GM18526 (cell line): ENCODE results near the gene MAP3K9.
A peak's percentile ranks its signal among the peaks of the same experiment; 100 is the strongest.

ENCODE experiments used
- POLR2A ChIP-seq: IDR thresholded peaks from 3 replicates; pipeline ENCODE4 v1.6.1; 2011; ENCODE audit not compliant: insufficient read length; ENCODE audit errors: extremely low read depth

The MAP3K9 gene

DNA sequence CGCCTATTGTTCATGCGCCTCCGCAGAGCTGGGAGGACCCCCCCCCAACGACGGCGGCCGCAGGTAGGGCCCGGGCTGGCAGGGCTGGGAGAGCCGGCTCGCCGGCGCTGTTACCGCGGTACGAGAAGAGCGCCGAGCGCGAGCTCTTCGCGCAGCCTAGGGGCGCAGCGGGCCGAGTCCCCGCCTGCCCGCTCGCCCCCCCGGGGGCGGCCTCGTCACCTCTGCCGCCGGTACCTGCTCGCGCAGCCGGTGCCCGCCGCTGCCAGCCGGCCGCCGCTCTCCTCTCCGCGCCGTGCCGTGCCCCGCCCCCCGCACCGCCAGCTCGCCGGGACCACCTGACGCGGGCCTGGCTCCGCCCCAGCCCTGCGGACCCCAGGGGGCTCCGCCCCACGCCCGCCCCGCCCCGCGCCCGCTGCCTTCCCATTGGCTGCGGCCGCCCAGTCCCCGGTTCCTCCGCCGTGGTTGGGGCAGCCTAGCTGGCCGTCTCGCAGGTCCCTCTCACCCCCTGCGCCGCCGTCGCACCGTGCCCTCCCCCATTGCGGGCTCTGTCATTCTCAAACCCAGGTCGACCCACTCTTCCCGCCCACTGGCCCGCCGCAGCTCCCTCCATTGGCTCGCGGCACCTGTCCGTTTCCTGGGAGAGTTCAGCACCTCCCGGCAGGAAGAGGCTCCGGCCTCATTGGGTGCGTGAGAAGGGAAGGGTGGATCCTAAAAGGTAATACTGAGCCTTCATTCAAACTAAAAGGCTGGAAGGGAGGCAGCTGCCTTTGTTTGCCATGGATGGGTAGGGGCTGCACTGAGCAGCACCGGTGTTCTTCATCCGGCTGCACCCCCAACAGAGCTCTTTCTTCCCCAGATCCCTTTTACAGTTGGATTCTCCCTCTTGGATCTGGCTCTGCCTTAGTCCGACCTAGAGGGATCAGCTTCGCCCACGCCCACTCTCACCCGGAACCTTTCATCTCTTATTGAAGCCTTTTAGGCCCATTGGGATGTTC, at the start of gene MAP3K9:
Gene MAP3K9, minus strand, starts transcription at position 289 of the 995 bp plus-strand sequence. CDS start 342 bp downstream, outside the sequence.
- TF ChIP-seq POLR2A: peak; percentile 57

DNA sequence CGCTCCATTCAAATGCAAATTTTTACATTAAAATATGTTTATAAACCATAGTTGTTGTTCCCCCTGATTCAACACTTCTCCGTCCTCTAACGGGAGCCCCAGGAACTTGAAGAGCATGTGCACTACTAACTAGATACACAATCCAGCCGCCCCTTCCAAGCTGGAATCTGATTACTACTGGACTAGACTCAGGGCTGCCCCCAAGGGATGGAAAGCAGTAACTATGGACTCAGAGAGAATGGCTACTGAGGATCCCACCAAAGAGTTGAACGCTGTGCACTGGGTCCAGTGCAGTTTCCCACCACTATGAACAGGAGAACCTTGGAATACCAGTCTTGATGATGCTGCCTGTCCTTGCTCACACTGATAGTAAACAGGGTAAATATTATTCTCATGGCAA, 49.3 kb upstream of the MAP3K9 start:
- TF ChIP-seq POLR2A: no peak

- TF ChIP-seq POLR2A: no peak
Observed at GRCh38 chr14:70857496-70857890, 48.2 kb upstream of the MAP3K9 start.

- TF ChIP-seq POLR2A: no peak
Observed at GRCh38 chr14:70856851-70857495, 47.7 kb upstream of the MAP3K9 start.

GRCh38 chr14:70855486-70855885, 46.2 kb upstream of the MAP3K9 start:
- TF ChIP-seq POLR2A: no peak

DNA sequence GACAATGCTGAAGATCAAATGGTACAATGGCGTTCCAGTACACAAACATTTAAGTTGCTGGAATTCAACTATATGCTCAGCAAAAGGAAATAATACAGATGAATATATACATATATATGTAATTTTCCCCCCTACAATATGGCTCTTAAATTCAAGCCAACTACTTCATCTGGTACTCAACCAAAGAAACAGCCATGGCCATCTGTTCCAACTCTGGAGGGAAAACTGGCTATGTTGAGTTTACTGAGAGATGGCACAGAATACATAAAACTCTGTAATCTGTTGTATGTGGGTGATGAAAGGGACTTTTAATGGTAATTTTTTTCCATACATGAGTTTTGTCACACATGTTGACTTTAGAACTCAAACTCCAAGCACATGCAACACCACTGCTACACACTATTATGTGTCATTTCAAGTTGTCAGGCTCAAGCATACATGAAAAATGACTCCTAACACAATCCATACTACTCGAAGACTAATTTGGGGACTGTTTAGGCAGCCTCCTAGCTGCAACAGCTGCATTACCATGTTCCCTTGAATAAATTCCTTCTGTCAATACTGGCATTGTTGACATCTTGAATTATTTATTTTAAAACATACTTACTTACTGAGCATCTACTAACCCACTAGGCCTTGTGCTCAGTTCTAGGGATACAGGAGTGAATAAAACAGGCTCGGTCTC, 38.2 kb upstream of the MAP3K9 start:
- TF ChIP-seq POLR2A: no peak

DNA sequence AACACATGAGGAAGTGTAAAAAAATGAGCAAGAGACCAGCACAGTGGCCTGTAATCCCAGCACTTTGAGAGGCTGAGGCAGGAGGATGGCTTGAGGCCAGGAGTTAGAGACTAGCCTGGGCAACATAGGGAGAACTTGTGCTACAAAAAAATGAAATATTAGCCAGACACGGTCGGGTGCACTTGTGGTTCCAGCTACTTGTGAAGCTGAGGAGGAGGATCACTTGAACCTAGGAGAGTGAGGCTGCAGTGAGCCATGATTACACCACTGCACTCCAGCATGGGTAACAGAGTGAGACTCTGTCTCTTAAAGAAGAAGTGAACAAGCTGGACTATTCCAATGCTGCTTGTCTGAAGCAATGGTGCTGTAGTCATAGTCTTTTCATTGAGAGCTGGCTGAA, 36.3 kb upstream of the MAP3K9 start:
- TF ChIP-seq POLR2A: no peak

GRCh38 chr14:70842851-70843462, 33.6 kb upstream of the MAP3K9 start:
- TF ChIP-seq POLR2A: no peak

DNA sequence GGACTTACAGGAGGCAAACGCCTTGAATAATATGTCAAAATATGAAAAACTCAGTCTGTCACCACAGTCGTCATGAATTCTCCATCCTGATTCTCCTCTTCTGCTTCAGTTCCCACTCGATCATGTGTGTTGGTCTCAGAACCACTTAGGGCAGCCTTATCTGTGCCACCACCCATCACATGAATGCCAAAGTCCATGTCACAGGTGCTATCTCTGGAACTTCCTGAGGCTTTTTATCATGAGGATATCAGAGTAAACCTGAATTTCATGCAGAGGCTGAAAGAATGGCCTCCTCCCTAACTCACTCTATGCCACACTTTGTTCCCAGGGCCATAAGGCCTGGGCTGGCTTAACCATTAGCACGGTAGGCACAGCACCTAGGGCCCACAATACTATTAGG, 28.8 kb upstream of the MAP3K9 start:
- no peak for TF ChIP-seq POLR2A

GRCh38 chr14:70836946-70837345, 27.6 kb upstream of the MAP3K9 start:
- TF ChIP-seq POLR2A: no peak

DNA sequence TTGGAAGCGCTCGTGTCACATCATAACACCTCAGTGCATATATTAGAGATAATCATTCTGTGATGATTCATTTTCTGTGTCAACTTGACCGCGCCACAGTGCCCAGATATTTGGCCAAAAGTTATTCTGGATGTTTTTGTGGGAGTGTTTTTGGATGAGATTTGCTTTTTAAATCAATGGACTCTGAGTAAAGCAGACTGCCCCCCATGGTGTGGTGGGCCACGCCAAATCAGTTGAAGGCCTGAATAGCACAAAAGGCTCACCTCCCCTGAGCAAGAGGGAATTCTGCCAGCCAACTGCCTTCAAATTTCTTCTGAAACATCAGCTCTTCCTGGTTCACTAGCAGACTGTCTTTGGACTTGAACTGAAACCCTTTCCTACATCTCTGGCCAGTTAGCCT, 24.6 kb upstream of the MAP3K9 start:
- no peak for TF ChIP-seq POLR2A

DNA sequence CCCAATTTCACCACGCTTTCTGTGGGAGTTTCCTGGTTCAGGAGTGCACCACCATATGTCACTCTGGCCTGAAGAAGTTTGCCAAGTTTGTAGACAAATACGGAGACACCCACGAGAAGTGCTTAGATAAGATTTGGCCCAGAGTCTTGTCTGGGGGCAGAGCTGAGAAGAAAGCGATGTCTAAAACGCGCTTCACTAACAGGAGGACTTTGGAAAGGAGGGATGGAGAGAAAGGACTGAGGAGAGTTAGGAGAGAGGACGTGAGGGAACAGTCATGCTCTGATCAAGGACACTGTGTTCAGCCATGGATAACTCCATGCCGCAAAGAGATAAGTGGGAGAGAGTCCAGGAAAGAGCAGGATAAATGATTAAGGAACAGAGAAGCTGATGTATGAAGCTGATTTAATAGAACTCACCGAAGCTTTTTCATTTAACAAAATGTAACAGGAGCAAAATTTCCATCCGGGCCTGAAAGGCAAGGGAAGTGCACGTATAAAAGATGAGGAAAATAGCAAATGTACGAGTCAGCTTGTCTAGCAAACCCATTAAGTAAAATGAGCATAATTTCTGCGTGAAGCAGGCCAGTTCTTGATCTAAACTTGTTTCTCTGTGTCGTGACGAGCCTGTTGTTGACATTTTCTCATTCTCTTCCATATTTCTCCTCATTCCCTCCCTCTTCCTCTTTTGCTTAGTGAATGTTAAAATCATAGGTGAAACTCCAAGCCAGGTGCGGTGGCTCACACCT, 23.4 kb upstream of the MAP3K9 start:
- no peak for TF ChIP-seq POLR2A

DNA sequence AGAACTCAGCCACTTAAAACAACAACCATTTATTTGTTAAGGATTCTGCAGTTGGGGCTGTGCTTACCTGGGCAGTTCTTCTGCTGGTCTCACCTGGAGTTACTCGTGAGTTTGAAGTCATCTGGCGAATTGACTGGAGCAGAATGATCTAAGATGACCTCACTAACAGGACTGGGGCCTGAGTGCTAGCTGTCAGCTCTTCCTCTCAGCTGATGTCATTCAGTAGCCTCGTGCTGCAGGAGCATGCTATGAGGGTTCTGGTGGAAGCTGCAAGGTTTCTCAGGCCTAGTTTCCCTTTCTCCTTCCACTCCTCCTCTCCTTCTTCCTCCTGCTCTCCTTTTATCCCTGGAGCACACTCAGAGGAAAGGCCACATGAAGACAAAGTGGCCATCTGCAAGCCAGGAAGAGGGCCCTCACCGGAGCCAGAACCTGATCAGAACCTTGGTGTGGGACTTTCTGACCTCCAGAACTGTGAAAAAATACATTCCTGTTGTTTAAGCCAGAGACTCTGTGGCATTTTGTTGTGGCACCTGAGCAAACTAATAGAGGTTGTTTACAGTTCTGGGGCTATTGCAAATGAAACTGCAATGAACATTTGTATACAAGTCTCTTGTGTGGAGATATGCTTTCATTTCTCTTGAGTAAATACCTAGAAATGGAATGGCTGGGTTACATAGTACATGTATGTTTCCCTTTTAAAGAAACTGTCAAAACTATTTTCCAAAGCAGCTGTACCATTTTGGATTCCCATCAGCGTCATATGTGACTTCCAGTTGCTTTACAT, 21.9 kb upstream of the MAP3K9 start:
- TF ChIP-seq POLR2A: no peak

DNA sequence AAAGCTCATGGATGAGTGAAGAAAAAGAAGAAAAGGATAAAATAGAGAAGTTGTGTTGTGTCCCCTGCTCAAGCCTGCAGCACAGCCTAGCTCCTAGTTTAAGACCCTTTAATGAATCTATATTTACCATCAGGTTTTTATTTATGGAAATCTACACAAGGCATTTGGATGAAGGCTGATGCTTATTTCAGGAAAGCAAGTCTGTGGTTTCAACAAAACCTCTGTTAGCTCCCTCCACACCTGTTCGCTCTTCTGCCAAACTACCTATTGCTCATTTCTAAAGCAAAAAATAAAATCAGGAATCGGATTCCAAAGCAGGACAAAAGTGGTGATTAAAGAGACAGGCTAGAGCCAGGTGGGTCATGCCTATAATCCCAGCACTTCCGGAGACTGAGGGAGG, 18.9 kb upstream of the MAP3K9 start:
- TF ChIP-seq POLR2A: no peak
